ENCODE measurements around the gene OCRL.

DNA sequence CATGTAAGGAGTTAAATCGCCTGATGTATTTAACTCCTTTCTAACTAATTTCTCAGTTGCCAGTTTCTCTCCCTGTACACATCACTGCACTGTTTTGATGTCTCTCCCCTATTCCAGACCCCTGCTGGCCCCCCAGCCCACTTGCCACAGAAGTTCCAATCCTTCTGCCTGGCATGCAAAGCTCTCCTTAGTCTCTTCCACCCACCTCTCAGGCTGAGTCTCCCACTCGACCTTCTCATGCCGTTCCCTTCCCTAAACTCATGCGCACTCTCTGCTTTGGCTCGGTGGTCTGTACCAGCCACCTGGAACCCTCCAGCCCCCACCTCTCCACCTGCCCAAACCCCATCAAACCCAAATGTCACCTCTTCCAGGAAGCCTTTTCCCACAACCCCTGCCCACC lies 57.8 kb downstream of the OCRL start:
- TF ChIP-seq, protein P1, sequence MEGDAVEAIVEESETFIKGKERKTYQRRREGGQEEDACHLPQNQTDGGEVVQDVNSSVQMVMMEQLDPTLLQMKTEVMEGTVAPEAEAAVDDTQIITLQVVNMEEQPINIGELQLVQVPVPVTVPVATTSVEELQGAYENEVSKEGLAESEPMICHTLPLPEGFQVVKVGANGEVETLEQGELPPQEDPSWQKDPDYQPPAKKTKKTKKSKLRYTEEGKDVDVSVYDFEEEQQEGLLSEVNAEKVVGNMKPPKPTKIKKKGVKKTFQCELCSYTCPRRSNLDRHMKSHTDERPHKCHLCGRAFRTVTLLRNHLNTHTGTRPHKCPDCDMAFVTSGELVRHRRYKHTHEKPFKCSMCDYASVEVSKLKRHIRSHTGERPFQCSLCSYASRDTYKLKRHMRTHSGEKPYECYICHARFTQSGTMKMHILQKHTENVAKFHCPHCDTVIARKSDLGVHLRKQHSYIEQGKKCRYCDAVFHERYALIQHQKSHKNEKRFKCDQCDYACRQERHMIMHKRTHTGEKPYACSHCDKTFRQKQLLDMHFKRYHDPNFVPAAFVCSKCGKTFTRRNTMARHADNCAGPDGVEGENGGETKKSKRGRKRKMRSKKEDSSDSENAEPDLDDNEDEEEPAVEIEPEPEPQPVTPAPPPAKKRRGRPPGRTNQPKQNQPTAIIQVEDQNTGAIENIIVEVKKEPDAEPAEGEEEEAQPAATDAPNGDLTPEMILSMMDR (IDR thresholded peaks at IDR 0.05): no peak
- TF ChIP-seq POLR2AphosphoS5 (IDR thresholded peaks at IDR 0.05) (no peak), POLR2A (IDR thresholded peaks at IDR 0.05) (no peak)

Data from gastroesophageal sphincter (tissue), 3 donors.